ENCODE data around the gene TMEM132D.
"Not testable (repeated sequence)": the region's sequence is repeated elsewhere in the genome, so short reads cannot be mapped to it uniquely, and the experiment has no call there.

Gene TMEM132D

GRCh38 chr12:129237881-129238280 lies 665.9 kb downstream of the TMEM132D start:
- no peak for DNase-seq (ENCODE audit: low spot score)

DNA sequence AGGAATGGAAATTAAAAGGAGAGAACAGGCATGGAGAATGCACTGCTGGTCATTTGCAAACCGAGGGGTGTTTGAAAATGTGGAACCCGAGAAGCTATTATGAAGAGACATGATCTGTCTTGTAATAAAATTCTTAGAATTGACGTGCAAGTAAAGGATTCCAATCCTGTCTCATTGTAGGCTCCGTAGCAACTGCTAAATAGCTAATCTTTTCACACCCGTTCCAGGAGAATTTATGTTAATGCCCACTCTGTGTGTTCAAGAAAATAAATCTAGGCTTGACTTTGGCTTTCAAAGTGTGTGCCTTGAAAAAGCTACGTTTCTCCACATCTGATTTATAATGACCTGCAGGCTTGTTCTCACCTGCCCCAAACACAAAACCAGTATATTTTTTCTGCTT lies 669.6 kb downstream of the TMEM132D start:
- DNase-seq (ENCODE audit: low spot score) = no peak

DNA sequence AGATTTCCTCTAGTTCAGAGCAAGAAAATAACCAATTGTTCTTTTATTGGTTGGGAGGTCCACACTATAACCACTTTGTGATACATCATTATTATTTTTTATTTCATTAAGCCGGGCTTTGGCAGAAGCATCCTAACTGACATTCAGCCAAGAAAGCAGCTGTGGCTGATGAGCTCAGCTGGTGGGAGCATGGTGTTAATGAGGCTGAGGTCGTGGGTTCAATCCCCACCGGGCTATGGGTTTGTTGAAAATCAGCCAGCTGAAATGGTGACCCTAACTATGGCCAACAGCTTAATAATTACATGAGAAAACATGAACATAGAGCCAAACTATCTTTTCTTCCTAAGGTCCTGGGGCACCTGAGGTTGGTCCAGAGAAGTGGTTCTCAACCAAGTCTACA lies 672.3 kb downstream of the TMEM132D start:
- DNase-seq (ENCODE audit: low spot score) = no peak

DNA sequence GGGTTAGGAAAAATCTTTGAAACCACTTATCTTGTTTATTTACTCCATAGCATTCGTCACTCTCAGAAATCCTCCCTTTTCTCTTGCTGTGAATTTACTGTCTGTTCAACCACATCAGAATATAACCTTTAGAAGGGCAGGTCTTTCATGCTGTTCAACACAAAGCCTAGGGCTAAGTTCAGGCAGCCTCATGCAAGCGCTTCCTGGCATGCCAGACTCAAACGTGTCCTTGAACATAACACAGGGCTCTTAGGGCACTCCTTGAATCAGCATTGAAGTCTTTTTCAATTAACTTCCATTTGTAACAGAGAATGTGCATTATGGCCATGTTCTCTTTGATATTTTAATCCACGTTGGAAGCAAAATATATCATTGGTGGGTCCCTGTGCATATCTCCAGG lies 672.8 kb downstream of the TMEM132D start:
- DNase-seq (ENCODE audit: low spot score) = no peak

DNA sequence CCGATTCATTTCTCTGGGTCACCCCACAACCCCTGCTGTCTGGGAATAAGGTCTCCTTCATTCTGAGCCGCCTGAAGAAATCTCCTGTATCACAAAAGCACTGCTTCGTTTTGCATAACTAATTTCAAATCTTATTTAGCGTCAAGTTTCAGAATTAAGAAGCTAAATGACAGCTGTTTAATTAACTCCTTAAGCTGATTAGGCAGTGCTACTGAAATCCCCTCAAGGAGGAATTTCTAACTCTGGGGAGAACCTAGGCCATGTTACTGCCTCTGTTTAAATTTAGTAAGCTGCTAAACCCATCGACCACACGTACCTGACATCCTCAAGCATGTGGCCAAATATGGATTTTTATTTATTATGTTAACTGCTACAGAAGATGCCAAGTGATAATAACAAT lies 677.0 kb downstream of the TMEM132D start:
- DNase-seq (ENCODE audit: low spot score) = no peak

DNA sequence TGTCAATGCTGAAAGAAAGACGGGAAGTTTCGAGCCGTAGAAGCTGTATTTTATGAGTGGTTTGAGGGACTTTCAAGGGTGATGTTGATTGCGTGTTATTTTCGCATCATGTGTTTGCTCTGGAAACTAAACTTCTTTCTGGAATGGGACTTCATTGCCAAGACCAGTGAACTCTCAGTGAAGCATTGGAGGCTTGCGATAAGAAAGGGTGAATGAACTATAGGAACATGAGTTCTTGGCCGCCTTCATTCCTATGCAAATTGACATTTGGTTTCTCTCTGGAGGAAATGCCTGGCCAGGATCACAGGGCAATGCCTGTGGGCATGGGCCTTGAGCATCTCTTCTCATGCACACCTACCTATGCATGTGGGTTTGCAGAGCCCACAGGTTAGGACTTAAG lies 677.8 kb downstream of the TMEM132D start:
- no peak for DNase-seq (ENCODE audit: low spot score)

GRCh38 chr12:129215556-129215955 lies 688.3 kb downstream of the TMEM132D start:
- DNase-seq (ENCODE audit: low spot score) = no peak

DNA sequence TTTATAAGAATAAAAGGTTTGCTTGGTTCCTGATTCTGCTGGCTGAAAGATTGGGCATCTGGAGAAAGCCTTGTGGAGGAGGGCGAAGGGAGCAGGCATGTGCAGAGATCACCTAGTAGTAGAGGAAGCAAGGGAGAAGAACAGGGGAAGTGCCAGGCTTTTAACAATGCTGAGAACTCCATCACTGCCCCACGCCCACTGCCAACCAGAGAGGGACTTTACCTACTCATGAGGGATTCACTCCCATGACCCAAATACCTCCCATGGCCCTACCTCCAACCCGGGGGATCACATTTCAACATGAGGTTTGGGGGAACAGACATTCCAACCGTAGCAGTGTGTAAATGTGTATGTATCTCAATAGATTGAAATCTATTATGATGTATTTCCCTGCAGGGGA lies 690.3 kb downstream of the TMEM132D start:
- no peak for DNase-seq (ENCODE audit: low spot score)

GRCh38 chr12:129211862-129212630 lies 691.8 kb downstream of the TMEM132D start:
- no peak for DNase-seq (ENCODE audit: low spot score)

- DNase-seq (ENCODE audit: low spot score) = no peak
Observed at GRCh38 chr12:129208566-129208965, 695.3 kb downstream of the TMEM132D start.

GRCh38 chr12:129207084-129207483 lies 696.7 kb downstream of the TMEM132D start:
- no peak for DNase-seq (ENCODE audit: low spot score)

DNA sequence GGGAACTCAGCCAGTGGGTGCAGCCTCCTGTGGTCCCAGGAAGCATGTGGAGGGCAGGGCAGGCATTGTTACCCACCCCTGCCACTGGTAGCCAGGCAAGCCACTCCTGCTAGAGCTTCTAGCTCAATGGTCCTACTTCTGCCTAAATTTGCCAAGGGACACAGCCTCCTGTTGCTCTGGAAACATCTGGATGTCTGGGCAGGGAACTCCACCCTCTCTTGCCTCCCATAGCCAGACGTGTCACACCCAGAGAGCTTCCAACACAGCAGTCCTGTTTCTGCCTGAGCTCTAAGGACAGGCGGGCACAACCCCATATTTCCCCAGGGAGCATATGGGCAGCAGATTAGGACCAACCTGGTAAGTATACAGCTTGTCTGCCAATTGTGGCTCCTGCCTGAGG lies 700.4 kb downstream of the TMEM132D start:
- no peak for DNase-seq (ENCODE audit: low spot score)

GRCh38 chr12:129202109-129202814 lies 701.6 kb downstream of the TMEM132D start:
- DNase-seq (ENCODE audit: low spot score) = no peak

DNA sequence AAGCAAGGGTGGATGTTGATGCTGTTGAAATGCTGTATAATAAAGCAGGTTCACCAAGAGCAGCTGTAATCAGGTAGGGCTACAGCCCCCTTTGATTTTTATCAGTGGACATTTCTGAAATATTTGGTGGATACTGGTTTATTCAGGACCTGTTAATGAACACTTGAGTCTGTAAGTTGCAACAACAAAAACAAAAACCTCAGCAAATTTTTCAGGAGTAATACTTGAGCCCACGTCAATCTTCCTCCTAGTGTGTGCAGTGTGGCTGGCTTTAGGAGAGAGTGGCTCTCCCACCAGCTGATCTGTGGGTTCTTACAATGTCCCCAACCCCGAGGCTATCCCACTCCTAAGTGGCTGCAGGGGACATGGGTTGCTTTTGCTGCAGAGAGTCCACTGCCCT lies 702.8 kb downstream of the TMEM132D start:
- DNase-seq (ENCODE audit: low spot score) = no peak

DNA sequence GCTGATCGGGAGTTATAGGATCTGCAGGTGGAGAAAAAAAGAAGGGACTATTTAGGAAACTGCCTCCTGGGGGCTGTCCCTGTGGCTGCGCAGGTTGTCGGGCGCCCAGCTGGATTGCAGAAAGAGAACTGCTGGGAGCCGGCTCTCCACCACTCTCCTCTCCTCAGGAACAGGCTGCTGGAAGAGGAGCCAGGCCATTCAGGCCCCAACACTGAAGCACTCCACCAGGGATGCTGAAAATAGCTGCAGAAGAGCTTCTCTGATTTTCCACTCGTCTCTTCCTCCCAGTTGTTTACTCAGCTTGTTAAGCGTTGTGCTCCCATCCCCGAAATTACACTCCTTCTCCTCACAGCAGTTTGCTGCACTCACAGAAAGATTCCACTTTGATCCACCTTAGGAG lies 703.2 kb downstream of the TMEM132D start:
- DNase-seq (ENCODE audit: low spot score) = no peak

DNA sequence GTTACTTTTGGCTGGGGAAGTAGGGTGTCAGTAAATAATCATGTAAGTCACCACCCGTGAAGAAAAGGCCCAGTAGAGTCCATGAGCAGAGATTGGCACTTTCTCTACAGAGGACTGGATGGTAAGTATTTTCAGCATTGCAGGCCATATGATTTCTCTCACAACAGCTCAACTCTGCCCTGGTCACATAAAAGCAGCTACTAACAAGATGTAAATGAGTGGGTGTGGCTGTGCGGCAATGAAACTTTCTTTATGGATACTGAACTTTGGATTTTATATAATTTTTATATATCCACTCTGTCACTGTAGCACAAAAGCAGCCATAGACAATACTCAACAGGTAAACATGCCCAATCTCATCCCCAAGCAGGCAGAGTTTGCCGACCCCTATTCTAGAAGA lies 706.9 kb downstream of the TMEM132D start:
- no peak for DNase-seq (ENCODE audit: low spot score)

DNA sequence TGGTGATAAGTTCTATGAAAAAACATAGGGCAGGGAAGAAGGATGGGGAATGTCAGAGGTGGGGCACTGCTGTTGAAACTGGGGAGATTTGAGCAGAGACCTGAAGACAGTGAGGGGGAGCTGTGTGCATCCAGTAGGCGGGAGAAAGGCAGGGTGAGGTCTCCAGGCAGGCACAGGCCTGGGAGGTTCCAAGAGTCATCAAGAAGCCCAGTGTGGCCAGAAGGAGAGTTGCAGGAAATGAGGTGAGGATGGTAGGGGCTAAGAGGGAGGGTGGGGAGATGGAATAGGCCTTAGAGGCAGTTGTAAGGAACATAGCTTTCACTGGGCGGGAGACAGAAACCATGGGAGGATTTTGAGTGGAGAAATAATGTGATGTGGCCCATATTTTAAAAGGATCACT lies 708.7 kb downstream of the TMEM132D start:
- no peak for DNase-seq (ENCODE audit: low spot score)

GRCh38 chr12:129193263-129193871 lies 710.5 kb downstream of the TMEM132D start:
- peak; percentile 0 for DNase-seq (ENCODE audit: low spot score)

DNA sequence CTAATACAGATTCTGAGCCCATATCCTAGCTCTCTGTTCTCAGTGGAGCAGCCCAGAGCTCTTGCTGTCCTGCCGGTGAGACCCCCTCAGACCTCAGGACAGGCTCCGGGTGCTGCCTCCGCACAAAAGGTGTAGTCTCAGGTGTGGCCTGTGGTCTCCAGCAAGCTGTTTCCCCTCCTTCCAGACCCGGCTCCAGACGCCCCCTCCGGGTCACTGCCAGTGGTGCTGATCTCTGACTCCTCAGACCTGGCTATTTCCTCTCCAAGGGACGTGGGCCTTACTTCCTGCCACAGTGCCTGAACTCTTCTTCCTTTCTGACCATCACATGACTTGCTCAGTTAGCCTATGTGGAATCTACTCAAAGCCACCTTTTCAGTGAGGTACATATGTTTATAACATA lies 713.0 kb downstream of the TMEM132D start:
- no peak for DNase-seq (ENCODE audit: low spot score)

GRCh38 chr12:129189879-129190278 lies 713.9 kb downstream of the TMEM132D start:
- not testable (repeated sequence) for DNase-seq (ENCODE audit: low spot score)

DNA sequence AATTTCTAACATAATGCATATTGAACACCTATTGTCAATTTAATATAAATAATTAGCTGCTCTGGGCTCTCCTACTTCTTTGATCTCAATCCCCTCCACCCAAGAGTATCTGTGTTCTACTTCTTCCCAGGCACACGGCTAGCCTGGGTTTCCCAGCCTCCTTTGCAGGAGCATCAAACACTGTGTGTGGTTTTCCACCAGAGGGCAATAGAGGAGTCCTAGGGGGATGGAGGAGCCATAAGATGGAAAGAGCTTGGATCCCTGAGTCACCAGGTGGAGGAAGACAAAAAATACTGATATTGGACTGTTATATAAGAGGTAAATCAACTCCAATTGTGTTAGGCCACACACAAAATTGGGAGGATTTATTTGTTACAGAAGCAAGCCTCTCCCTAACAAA lies 716.9 kb downstream of the TMEM132D start:
- DNase-seq (ENCODE audit: low spot score) = no peak

- no peak for DNase-seq (ENCODE audit: low spot score)
Observed at GRCh38 chr12:129185855-129186254, 718.0 kb downstream of the TMEM132D start.
